Endothelial cell (in vitro differentiated cells): Measurements from ENCODE around the gene DMAC2. TPM values are rescaled to one million over a fixed set of nuclear protein-coding genes. Genes with fewer than 3 reads are reported as not detected.
A peak's percentile ranks its signal among the peaks of the same experiment; 100 is the strongest.

Source experiments
- DNase-seq: peaks from one replicate; pipeline ENCODE4 v3.0.0; 2021; ENCODE audit warnings: low spot score
- H3K27ac Mint-ChIP-seq: one replicate; pipeline ENCODE4 v1.8.0; 2021; ENCODE audit warnings: mixed read lengths, inconsistent platforms; ENCODE audit not compliant: unreplicated experiment
- H3K27me3 Mint-ChIP-seq: one replicate; pipeline ENCODE4 v1.8.0; 2021; ENCODE audit warnings: mild to moderate bottlenecking, moderate library complexity, mixed read lengths, inconsistent platforms; ENCODE audit not compliant: unreplicated experiment
- H3K36me3 Mint-ChIP-seq: one replicate; pipeline ENCODE4 v1.8.0; 2021; ENCODE audit warnings: mild to moderate bottlenecking, low read depth, mixed read lengths, inconsistent platforms; ENCODE audit not compliant: unreplicated experiment
- H3K4me1 Mint-ChIP-seq: one replicate; pipeline ENCODE4 v1.8.0; 2021; ENCODE audit warnings: mild to moderate bottlenecking, mixed read lengths, inconsistent platforms; ENCODE audit not compliant: unreplicated experiment
- H3K4me3 Mint-ChIP-seq: one replicate; pipeline ENCODE4 v1.8.0; 2021; ENCODE audit warnings: mild to moderate bottlenecking, mixed read lengths, inconsistent platforms; ENCODE audit not compliant: unreplicated experiment
- H3K9me3 Mint-ChIP-seq: one replicate; pipeline ENCODE4 v1.8.0; 2021; ENCODE audit warnings: mixed read lengths, inconsistent platforms; ENCODE audit not compliant: unreplicated experiment
- total RNA-seq: library from RNA; stranded (reverse); fragmentation: NEBNext Ultra II Directional; extraction: Animal tissue kit (Norgen Biotek cat#: 25700); gene quantifications from one replicate; pipeline ENCODE4 v1.2.1, GENCODE V29; 2021; ENCODE audit not compliant: unreplicated experiment
- TF ChIP-seq, protein P1 (sequence below): fragments of 200-600 bp; sonication (generic); IDR thresholded peaks from one replicate; pipeline ENCODE4 v1.5.0; 2021; ENCODE audit warnings: antibody characterized with exemption; ENCODE audit not compliant: unreplicated experiment

DMAC2 gene
- total RNA-seq, 1 donor from 2014 or later = 75.5 TPM

DNA sequence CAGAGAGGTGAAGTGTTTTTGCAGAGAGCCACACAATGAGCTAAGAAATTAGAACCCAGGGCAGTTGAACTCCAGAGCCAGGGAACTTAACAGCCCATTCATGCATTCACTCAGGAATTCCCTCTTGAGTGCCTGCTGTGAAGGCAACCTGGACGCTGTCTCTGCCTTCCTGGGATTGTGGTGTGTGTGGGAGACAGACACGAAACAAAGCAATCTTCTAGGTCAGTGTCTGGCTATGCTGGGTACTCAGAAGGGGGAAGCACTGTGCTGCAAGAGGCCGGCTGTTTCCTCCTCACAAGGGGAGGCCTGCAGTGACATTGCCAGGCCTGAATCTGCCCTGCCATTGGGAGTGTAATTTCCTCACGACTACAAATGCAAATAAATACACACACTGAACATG, 32.4 kb downstream of the DMAC2 start:
- DNase-seq = peak; percentile 29
- H3K27me3 Mint-ChIP-seq = peaks cover 5% of the 10 kb centered on the region
- peaks cover 14% of the 10 kb centered on the region for H3K36me3 Mint-ChIP-seq
- no peaks in the 10 kb centered on the region for H3K9me3 Mint-ChIP-seq
- H3K4me1 Mint-ChIP-seq = peaks cover 21% of the 10 kb centered on the region
- TF ChIP-seq, protein P1, sequence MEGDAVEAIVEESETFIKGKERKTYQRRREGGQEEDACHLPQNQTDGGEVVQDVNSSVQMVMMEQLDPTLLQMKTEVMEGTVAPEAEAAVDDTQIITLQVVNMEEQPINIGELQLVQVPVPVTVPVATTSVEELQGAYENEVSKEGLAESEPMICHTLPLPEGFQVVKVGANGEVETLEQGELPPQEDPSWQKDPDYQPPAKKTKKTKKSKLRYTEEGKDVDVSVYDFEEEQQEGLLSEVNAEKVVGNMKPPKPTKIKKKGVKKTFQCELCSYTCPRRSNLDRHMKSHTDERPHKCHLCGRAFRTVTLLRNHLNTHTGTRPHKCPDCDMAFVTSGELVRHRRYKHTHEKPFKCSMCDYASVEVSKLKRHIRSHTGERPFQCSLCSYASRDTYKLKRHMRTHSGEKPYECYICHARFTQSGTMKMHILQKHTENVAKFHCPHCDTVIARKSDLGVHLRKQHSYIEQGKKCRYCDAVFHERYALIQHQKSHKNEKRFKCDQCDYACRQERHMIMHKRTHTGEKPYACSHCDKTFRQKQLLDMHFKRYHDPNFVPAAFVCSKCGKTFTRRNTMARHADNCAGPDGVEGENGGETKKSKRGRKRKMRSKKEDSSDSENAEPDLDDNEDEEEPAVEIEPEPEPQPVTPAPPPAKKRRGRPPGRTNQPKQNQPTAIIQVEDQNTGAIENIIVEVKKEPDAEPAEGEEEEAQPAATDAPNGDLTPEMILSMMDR = no peak
- H3K4me3 Mint-ChIP-seq = peak overlapping the region; percentile 15
- peak overlapping the region; percentile 79 for H3K27ac Mint-ChIP-seq

DNA sequence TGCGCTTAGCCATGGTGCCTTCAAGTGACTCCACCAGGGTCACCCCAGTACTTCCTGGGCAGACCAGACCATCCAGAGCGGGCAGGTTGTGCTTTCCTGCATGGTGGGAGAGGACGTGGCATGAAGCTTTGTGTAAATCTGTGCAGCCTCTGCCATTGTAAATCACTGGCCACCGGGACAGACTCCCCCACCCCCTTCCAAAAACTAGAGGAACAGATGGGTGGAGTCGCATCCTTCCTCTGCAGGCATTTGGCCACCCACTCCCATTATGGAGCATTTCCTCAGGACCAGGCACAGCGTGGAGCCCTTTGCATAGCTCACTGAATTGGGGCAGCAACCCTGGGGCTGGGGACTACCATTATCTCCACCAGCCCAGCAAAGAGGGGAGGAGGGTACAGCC, 33.9 kb downstream of the DMAC2 start:
- peaks cover 5% of the 10 kb centered on the region for H3K27me3 Mint-ChIP-seq
- H3K4me1 Mint-ChIP-seq = peaks cover 34% of the 10 kb centered on the region
- no peak overlapping the region for H3K4me3 Mint-ChIP-seq
- DNase-seq = no peak
- H3K36me3 Mint-ChIP-seq = peaks cover 11% of the 10 kb centered on the region
- TF ChIP-seq, protein P1 = no peak
- H3K27ac Mint-ChIP-seq = no peak overlapping the region
- no peaks in the 10 kb centered on the region for H3K9me3 Mint-ChIP-seq

DNA sequence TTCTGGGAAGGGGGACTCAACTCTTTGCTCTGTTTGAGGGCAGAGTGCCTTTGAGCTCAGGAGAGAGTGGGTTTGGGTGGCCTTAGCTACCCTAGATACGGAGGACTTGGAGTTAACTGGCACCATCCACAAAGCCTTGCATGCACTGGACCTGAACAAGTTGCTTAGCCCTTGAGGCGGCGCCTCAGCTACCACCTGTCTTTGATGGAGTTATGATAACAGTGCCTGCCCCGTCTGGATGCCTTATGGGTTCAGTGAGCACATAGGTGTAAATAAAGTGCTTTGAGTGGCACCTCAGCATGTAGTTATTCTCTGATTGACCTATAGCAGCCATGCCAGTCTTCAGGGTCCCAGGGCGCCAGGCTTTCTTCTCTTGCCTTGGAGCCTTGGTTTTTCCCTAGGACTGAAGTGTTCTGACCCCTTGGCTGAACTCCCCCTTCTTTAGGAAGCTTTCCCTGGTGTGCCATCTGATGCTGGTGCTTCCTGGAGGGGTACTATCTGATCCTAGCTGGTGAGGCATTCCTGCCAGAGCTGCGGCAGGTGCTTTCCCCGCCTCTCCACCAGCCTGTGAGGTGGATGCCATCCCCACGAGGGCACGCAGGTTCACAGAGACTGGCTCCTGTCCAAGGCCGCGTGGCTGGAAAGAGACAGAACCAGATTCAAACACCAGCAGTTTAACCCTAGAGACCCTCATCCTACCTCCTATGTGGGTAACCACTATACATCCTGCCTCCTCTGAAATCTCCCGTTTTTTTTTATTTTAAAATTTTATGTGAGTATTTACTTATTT, 36.3 kb downstream of the DMAC2 start:
- H3K27me3 Mint-ChIP-seq = peaks cover 5% of the 10 kb centered on the region
- TF ChIP-seq, protein P1 = no peak
- no peak overlapping the region for H3K27ac Mint-ChIP-seq
- H3K4me1 Mint-ChIP-seq = peaks cover 41% of the 10 kb centered on the region
- DNase-seq = no peak
- H3K9me3 Mint-ChIP-seq = no peaks in the 10 kb centered on the region
- no peak overlapping the region for H3K4me3 Mint-ChIP-seq
- peaks cover 3% of the 10 kb centered on the region for H3K36me3 Mint-ChIP-seq

DNA sequence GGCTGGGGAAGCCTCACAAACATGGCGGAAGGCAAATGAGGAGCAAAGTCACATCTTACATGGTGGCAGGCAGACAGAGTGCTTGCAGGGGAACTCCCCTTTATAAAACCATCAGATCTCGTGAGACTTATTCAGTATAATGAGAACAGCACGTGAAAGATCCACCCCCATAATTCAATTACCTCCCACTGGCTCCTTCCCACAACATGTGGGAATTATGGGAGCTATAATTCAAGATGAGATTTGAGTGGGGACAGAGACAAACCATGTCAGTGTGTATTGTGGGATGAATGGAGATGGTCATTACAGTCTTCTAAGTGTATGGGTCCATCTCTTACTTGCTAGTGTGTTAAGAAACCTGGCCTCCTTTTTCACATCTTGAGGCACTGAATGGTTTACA, 37.7 kb downstream of the DMAC2 start:
- peaks cover 42% of the 10 kb centered on the region for H3K4me1 Mint-ChIP-seq
- peaks cover 7% of the 10 kb centered on the region for H3K27me3 Mint-ChIP-seq
- peak overlapping the region; percentile 14 for H3K4me3 Mint-ChIP-seq
- no peak for DNase-seq
- TF ChIP-seq, protein P1 = no peak
- peaks cover 3% of the 10 kb centered on the region for H3K36me3 Mint-ChIP-seq
- no peaks in the 10 kb centered on the region for H3K9me3 Mint-ChIP-seq
- peak overlapping the region; percentile 90 for H3K27ac Mint-ChIP-seq

DNA sequence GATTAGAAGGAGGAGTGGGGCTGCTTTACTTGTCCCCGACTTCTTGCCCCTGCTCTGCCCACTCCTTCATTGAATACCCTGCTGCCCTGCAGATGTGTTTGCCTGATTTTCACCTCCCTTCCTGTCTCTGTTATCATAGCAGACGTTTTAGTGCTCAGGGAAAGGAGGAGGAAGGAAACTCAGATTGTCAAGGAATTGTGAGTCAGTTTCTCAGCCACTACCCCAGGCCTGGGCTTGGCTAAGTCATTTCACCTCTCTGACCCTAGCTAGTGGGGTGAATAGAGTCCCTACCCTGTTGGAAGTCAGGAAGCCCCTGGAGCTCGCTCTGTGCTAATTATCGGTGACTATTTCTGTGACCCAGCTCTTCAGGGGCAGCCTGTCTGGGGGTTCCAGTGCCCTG, 38.2 kb downstream of the DMAC2 start:
- Mint-ChIP-seq H3K4me3 (no peak overlapping the region), H3K4me1 (peaks cover 40% of the 10 kb centered on the region), H3K27ac (peak overlapping the region; percentile 90), H3K36me3 (peaks cover 3% of the 10 kb centered on the region), H3K27me3 (peaks cover 7% of the 10 kb centered on the region), H3K9me3 (no peaks in the 10 kb centered on the region)
- TF ChIP-seq, protein P1 = no peak
- no peak for DNase-seq
